ENCODE data around the gene LRSAM1.

Gene LRSAM1

GRCh38 chr9:127530206-127530941 is 79.1 kb downstream of the LRSAM1 start:
- DNase-seq: no peak

- no peak for DNase-seq
These were observed 80.4 kb downstream of the LRSAM1 start for GRCh38 chr9:127531676-127532075.

GRCh38 chr9:127534250-127534906 is 83.1 kb downstream of the LRSAM1 start:
- DNase-seq: no peak

- no peak for DNase-seq
These were observed 83.6 kb downstream of the LRSAM1 start for GRCh38 chr9:127534931-127535330.

- DNase-seq: no peak
These were observed 84.1 kb downstream of the LRSAM1 start for GRCh38 chr9:127535396-127535795.

GRCh38 chr9:127535834-127536233 is 84.5 kb downstream of the LRSAM1 start:
- no peak for DNase-seq

- DNase-seq: no peak
These were observed 85.2 kb downstream of the LRSAM1 start for GRCh38 chr9:127536499-127536898.

- no peak for DNase-seq
These were observed 85.7 kb downstream of the LRSAM1 start for GRCh38 chr9:127537014-127537413.

- DNase-seq: no peak
These were observed 86.5 kb downstream of the LRSAM1 start for GRCh38 chr9:127537792-127538191.

GRCh38 chr9:127538849-127539258 is 87.5 kb downstream of the LRSAM1 start:
- DNase-seq: no peak

- DNase-seq: no peak
These were observed 88.1 kb downstream of the LRSAM1 start for GRCh38 chr9:127539259-127539981.

- no peak for DNase-seq
These were observed 88.8 kb downstream of the LRSAM1 start for GRCh38 chr9:127539982-127540663.

- DNase-seq: no peak
These were observed 89.3 kb downstream of the LRSAM1 start for GRCh38 chr9:127540664-127541041.

- DNase-seq: no peak
These were observed 89.9 kb downstream of the LRSAM1 start for GRCh38 chr9:127541176-127541575.

GRCh38 chr9:127541865-127542264 is 90.6 kb downstream of the LRSAM1 start:
- DNase-seq: no peak

- no peak for DNase-seq
These were observed 91.9 kb downstream of the LRSAM1 start for GRCh38 chr9:127543221-127543620.

GRCh38 chr9:127543973-127544533 is 92.7 kb downstream of the LRSAM1 start:
- DNase-seq: no peak

- DNase-seq: peak in 45 of 51 donors; percentile 22 to 90 (median 70)
These were observed 94.2 kb downstream of the LRSAM1 start for GRCh38 chr9:127545196-127546124.

GRCh38 chr9:127546125-127546832 is 95.0 kb downstream of the LRSAM1 start:
- no peak for DNase-seq
